ENCODE measurements around the gene WNK3. TPM values are rescaled to one million over a fixed set of nuclear protein-coding genes. Genes with fewer than 3 reads are reported as not detected.

WNK3 gene
- total and polyA plus RNA-seq, 9 donors, result 1.8 to 42.8 (median 10.8) TPM

GRCh38 chrX:54182864-54183613, 174.8 kb downstream of the WNK3 start, which contains the start of gene FAM120C:
TSS of gene FAM120C (minus strand) at chrX:54183254. CDS start at chrX:54183198, 56 bp downstream.
- intact Hi-C loops (cut with DNase I), result loop anchor here in 1 of 4 donors (10.0 kb wide), 1 partner anchor 822 kb away; the partner anchor contains the start of gene APEX2
- TF ChIP-seq CTCF (IDR thresholded peaks at IDR 0.05) (no peak), POLR2A (IDR thresholded peaks at IDR 0.05) (no peak), EP300 (IDR thresholded peaks at IDR 0.05) (no peak)
- peaks cover 3% of the 10 kb centered on the region for H3K4me1 ChIP-seq (ENCODE audit: insufficient read depth)
- H3K9me3 ChIP-seq, result no peaks in the 10 kb centered on the region
- peak within 1 kb of the TSS; percentile 66 to 82 for H3K27ac ChIP-seq
- WGBS, 3 donors, result 33 to 41% (median 34%) methylated on average over 67 to 70 of the region's 70 CpGs
- DNase-seq, result peak; percentile 71 to 80 (median 74)
- no peaks in the 10 kb centered on the region for H3K36me3 ChIP-seq
- no peaks in the 10 kb centered on the region for H3K27me3 ChIP-seq
- H3K4me3 ChIP-seq, result peak within 1 kb of the TSS; percentile 43

GRCh38 chrX:54182194-54182863, 175.5 kb downstream of the WNK3 start:
- H3K27me3 ChIP-seq, result no peaks in the 10 kb centered on the region
- H3K4me1 ChIP-seq (ENCODE audit: insufficient read depth), result peaks cover 3% of the 10 kb centered on the region
- DNase-seq, result peak; percentile 41 to 64 (median 59)
- intact Hi-C loops (cut with DNase I), result loop anchor here in 1 of 4 donors (10.0 kb wide), 1 partner anchor 822 kb away; the partner anchor contains the start of gene APEX2
- TF ChIP-seq POLR2A (IDR thresholded peaks at IDR 0.05), result no peak
- no peak for TF ChIP-seq EP300 (IDR thresholded peaks at IDR 0.05)
- no peak for TF ChIP-seq CTCF (IDR thresholded peaks at IDR 0.05)
- peak overlapping the region; percentile 43 for H3K4me3 ChIP-seq
- H3K27ac ChIP-seq, result peak overlapping the region; percentile 66 to 82
- 34 to 52% (median 47%) methylated on average over 23 to 36 of the region's 36 CpGs for WGBS, 3 donors
- no peaks in the 10 kb centered on the region for H3K36me3 ChIP-seq
- no peaks in the 10 kb centered on the region for H3K9me3 ChIP-seq

GRCh38 chrX:54181202-54181953, 176.5 kb downstream of the WNK3 start:
- TF ChIP-seq EP300 (IDR thresholded peaks at IDR 0.05), result no peak
- no peak for TF ChIP-seq CTCF (IDR thresholded peaks at IDR 0.05)
- no peak for TF ChIP-seq POLR2A (IDR thresholded peaks at IDR 0.05)
- Histone ChIP-seq H3K4me1 (ENCODE audit: insufficient read depth) (peaks cover 3% of the 10 kb centered on the region), H3K9me3 (no peaks in the 10 kb centered on the region), H3K4me3 (peak overlapping the region; percentile 43), H3K27ac (no peak overlapping the region), H3K36me3 (no peaks in the 10 kb centered on the region), H3K27me3 (no peaks in the 10 kb centered on the region)
- 35 to 47% (median 40%) methylated on average over 4 of the region's 4 CpGs for WGBS, 3 donors
- DNase-seq, result no peak
- intact Hi-C loops (cut with DNase I), result loop anchor here in 1 of 4 donors (10.0 kb wide), 1 partner anchor 823 kb away; the partner anchor contains the start of gene APEX2

GRCh38 chrX:54180403-54180802, 177.4 kb downstream of the WNK3 start:
- intact Hi-C loops (cut with DNase I), result loop anchor here in 1 of 4 donors (10.0 kb wide), 1 partner anchor 824 kb away; the partner anchor contains the start of gene APEX2
- H3K27ac ChIP-seq, result no peak overlapping the region
- H3K27me3 ChIP-seq, result no peaks in the 10 kb centered on the region
- no peaks in the 10 kb centered on the region for H3K9me3 ChIP-seq
- H3K4me1 ChIP-seq (ENCODE audit: insufficient read depth), result peaks cover 3% of the 10 kb centered on the region
- H3K36me3 ChIP-seq, result no peaks in the 10 kb centered on the region
- no peak for DNase-seq
- TF ChIP-seq EP300 (IDR thresholded peaks at IDR 0.05) (no peak), POLR2A (IDR thresholded peaks at IDR 0.05) (no peak), CTCF (IDR thresholded peaks at IDR 0.05) (no peak)
- H3K4me3 ChIP-seq, result no peak overlapping the region
- 35 to 42% (median 41%) methylated on average over 4 of the region's 4 CpGs for WGBS, 3 donors
